Measurements from ENCODE around the gene DHRS7B. TPM values are rescaled to one million over a fixed set of nuclear protein-coding genes. Genes with fewer than 3 reads are reported as not detected.

DHRS7B gene
- total and polyA plus RNA-seq, 2 of the 13 experiments (the other 11 are each of a cell fraction or from before 2014, with no cell fraction given): 20.0 to 35.8 TPM

DNA sequence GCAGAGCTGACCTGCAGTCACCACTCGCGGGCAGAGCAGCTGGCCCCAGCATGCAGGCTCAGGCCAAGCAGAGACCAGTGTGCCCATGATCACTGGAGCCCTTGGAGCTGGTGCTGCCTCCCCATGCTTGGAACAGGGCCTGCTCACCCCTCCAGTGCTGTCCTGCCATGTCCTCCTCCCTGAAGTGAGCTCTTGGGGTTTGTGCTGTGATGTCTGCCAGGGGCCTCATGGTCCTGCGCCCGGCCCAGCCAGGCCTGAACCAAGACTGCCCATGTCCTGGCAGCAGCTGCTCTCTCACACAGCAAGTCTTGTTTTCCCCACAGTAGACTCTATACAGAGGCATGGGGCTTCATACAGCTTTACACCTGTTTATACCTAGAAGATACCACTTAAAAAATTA lies 62.6 kb downstream of the DHRS7B start (continued):
- TF ChIP-seq, protein P1, sequence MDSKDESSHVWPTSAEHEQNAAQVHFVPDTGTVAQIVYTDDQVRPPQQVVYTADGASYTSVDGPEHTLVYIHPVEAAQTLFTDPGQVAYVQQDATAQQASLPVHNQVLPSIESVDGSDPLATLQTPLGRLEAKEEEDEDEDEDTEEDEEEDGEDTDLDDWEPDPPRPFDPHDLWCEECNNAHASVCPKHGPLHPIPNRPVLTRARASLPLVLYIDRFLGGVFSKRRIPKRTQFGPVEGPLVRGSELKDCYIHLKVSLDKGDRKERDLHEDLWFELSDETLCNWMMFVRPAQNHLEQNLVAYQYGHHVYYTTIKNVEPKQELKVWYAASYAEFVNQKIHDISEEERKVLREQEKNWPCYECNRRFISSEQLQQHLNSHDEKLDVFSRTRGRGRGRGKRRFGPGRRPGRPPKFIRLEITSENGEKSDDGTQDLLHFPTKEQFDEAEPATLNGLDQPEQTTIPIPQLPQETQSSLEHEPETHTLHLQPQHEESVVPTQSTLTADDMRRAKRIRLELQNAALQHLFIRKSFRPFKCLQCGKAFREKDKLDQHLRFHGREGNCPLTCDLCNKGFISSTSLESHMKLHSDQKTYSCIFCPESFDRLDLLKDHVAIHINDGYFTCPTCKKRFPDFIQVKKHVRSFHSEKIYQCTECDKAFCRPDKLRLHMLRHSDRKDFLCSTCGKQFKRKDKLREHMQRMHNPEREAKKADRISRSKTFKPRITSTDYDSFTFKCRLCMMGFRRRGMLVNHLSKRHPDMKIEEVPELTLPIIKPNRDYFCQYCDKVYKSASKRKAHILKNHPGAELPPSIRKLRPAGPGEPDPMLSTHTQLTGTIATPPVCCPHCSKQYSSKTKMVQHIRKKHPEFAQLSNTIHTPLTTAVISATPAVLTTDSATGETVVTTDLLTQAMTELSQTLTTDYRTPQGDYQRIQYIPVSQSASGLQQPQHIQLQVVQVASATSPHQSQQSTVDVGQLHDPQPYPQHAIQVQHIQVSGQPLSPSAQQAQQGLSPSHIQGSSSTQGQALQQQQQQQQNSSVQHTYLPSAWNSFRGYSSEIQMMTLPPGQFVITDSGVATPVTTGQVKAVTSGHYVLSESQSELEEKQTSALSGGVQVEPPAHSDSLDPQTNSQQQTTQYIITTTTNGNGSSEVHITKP (CRISPR knock-in tag; IDR thresholded peaks at IDR 0.05; ENCODE audit: low read depth): no peak
- TF ChIP-seq ZFP36L2 (CRISPR knock-in tag; IDR thresholded peaks at IDR 0.05) (no peak), THYN1 (CRISPR knock-in tag; IDR thresholded peaks at IDR 0.05; ENCODE audit: borderline replicate concordance, low read depth) (no peak)
- TF ChIP-seq, protein P2, sequence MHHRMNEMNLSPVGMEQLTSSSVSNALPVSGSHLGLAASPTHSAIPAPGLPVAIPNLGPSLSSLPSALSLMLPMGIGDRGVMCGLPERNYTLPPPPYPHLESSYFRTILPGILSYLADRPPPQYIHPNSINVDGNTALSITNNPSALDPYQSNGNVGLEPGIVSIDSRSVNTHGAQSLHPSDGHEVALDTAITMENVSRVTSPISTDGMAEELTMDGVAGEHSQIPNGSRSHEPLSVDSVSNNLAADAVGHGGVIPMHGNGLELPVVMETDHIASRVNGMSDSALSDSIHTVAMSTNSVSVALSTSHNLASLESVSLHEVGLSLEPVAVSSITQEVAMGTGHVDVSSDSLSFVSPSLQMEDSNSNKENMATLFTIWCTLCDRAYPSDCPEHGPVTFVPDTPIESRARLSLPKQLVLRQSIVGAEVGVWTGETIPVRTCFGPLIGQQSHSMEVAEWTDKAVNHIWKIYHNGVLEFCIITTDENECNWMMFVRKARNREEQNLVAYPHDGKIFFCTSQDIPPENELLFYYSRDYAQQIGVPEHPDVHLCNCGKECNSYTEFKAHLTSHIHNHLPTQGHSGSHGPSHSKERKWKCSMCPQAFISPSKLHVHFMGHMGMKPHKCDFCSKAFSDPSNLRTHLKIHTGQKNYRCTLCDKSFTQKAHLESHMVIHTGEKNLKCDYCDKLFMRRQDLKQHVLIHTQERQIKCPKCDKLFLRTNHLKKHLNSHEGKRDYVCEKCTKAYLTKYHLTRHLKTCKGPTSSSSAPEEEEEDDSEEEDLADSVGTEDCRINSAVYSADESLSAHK (CRISPR knock-in tag; IDR thresholded peaks at IDR 0.05; ENCODE audit: borderline replicate concordance): no peak

GRCh38 chr17:21190078-21190477 lies 63.3 kb downstream of the DHRS7B start:
- Histone ChIP-seq H2AFZ (ENCODE audit: low read length) (no peak overlapping the region), H3K4me2 (ENCODE audit: low read depth, low read length) (no peak overlapping the region), H3K27ac (ENCODE audit: extremely low read length, insufficient read depth, low read length) (no peak overlapping the region), H3K79me2 (ENCODE audit: insufficient read depth, low read length) (no peaks in the 10 kb centered on the region), H3K9me3 (ENCODE audit: low read length) (no peaks in the 10 kb centered on the region), H4K20me1 (ENCODE audit: insufficient read depth, low read length) (no peaks in the 10 kb centered on the region), H3K36me3 (replicated peaks in 1 of 2; ENCODE audit: control insufficient read depth in 1 of 2, insufficient read depth in 2 of 2, low read length in 2 of 2) (peaks cover 5 to 36% of the 10 kb centered on the region in 2 experiments; a peak in 4 of 5 replicates), H3K9ac (ENCODE audit: insufficient read depth, low read depth, low read length) (no peak overlapping the region), H3K4me1 (ENCODE audit: insufficient read depth, low read length) (no peaks in the 10 kb centered on the region), H3K4me3 (replicated peaks in 1 of 3; ENCODE audit: insufficient read depth in 1 of 3, low read depth in 2 of 3, low read length in 3 of 3) (no peak overlapping the region), H3K27me3 (ENCODE audit: control insufficient read depth in 1 of 2, insufficient read depth in 2 of 2, low read length in 2 of 2) (no peaks in the 10 kb centered on the region)
- WGBS (ENCODE audit: low lambda C conversion rate): 98% methylated on average over 6 of the region's 6 CpGs
- ATAC-seq (no peak), DNase-seq (ENCODE audit: low spot score) (no peak), FAIRE-seq (no peak)
- in situ Hi-C loops (cut with HindIII; ENCODE audit: extremely low pct_ligation_motif_present, low pct_unique_long_range_greater_than_20kb) (no loop called here), intact Hi-C loops (cut with micrococcal nuclease; ENCODE audit: unreplicated experiment) (no loop called here)
- ChIA-PET POLR2A (no interaction called here), CTCF (ENCODE audit: low intra/inter-chr PET ratio, low total read pairs) (no interaction called here)
- TF ChIP-seq TRIM24 (CRISPR knock-in tag; IDR thresholded peaks at IDR 0.05) (no peak), ZNF788 (CRISPR knock-in tag; IDR thresholded peaks at IDR 0.05; ENCODE audit: borderline replicate concordance) (no peak), AGO2 (optimal IDR thresholded peaks at IDR 0.05; ENCODE audit: low read depth, low read length) (no peak), EHMT2 (IDR thresholded peaks at IDR 0.05; ENCODE audit: borderline replicate concordance, low read depth, low read length) (no peak)
- no TSS peak for BruUV-seq (replicated peaks)
